ENCODE data around the gene PGLYRP4.
"Not testable (repeated sequence)": the region's sequence is repeated elsewhere in the genome, so short reads cannot be mapped to it uniquely, and the experiment has no call there.

PGLYRP4 gene

GRCh38 chr1:153336650-153337049 is 12.0 kb downstream of the PGLYRP4 start:
- DNase-seq, result no peak

GRCh38 chr1:153333902-153334301 is 14.7 kb downstream of the PGLYRP4 start:
- no peak for DNase-seq

GRCh38 chr1:153324912-153325311 is 23.7 kb downstream of the PGLYRP4 start:
- DNase-seq, result no peak

- no peak for DNase-seq
These were observed 26.1 kb downstream of the PGLYRP4 start for GRCh38 chr1:153322568-153322967.

- not testable (repeated sequence) for DNase-seq
These were observed 30.5 kb downstream of the PGLYRP4 start for GRCh38 chr1:153318145-153318544.

- DNase-seq, result not testable (repeated sequence)
These were observed 32.6 kb downstream of the PGLYRP4 start for GRCh38 chr1:153316013-153316412.

GRCh38 chr1:153314388-153314787 is 34.3 kb downstream of the PGLYRP4 start:
- DNase-seq, result not testable (repeated sequence)

GRCh38 chr1:153313288-153313687 is 35.4 kb downstream of the PGLYRP4 start:
- DNase-seq, result no peak

GRCh38 chr1:153312570-153313186 is 36.0 kb downstream of the PGLYRP4 start, which contains the start of gene PGLYRP3:
TSS of gene PGLYRP3 (minus strand) at chr1:153312952. CDS start at chr1:153310665, 2,287 bp downstream.
- no peak for DNase-seq

- DNase-seq, result no peak
These were observed 38.1 kb downstream of the PGLYRP4 start for GRCh38 chr1:153310526-153310925.

- no peak for DNase-seq
These were observed 39.2 kb downstream of the PGLYRP4 start for GRCh38 chr1:153309441-153309840.

- no peak for DNase-seq
These were observed 40.1 kb downstream of the PGLYRP4 start for GRCh38 chr1:153308540-153308939.

GRCh38 chr1:153307221-153307600 is 41.4 kb downstream of the PGLYRP4 start:
- no peak for DNase-seq

GRCh38 chr1:153306303-153307220 is 42.1 kb downstream of the PGLYRP4 start:
- DNase-seq, result no peak

- DNase-seq, result no peak
These were observed 43.0 kb downstream of the PGLYRP4 start for GRCh38 chr1:153305682-153306081.

GRCh38 chr1:153302308-153302707 is 46.3 kb downstream of the PGLYRP4 start:
- no peak for DNase-seq

- DNase-seq, result no peak
These were observed 54.8 kb downstream of the PGLYRP4 start for GRCh38 chr1:153293851-153294250.

- DNase-seq, result no peak
These were observed 55.2 kb downstream of the PGLYRP4 start for GRCh38 chr1:153293480-153293775.

- DNase-seq, result no peak
These were observed 55.7 kb downstream of the PGLYRP4 start for GRCh38 chr1:153292740-153293479.

- DNase-seq, result no peak
These were observed 56.5 kb downstream of the PGLYRP4 start for GRCh38 chr1:153292185-153292584.

GRCh38 chr1:153291514-153291913 is 57.1 kb downstream of the PGLYRP4 start:
- no peak for DNase-seq

- no peak for DNase-seq
These were observed 59.9 kb downstream of the PGLYRP4 start for GRCh38 chr1:153288634-153289275.
